ENCODE data around the gene EFNA4.
A peak's percentile ranks its signal among the peaks of the same experiment; 100 is the strongest.

- TF ChIP-seq CTCF (conservative IDR thresholded peaks at IDR 0.05; ENCODE audit: low read depth, low read length) (peak; percentile 60), EZH2 (IDR thresholded peaks at IDR 0.05; ENCODE audit: borderline replicate concordance, low read depth, low read length, poor library complexity, severe bottlenecking) (no peak)
Observed at GRCh38 chr1:155093911-155094621, 30.5 kb downstream of the EFNA4 start.
